ENCODE results near the gene TOPBP1. TPM values are rescaled to one million over a fixed set of nuclear protein-coding genes. Genes with fewer than 3 reads are reported as not detected.

TOPBP1 gene
- total and polyA plus RNA-seq, 2 experiments from 2014 or later, result 15.8 to 42.2 TPM

GRCh38 chr3:133573054-133573628 lies 88.6 kb downstream of the TOPBP1 start:
- H3K4me1 Mint-ChIP-seq, result peaks cover 28% of the 10 kb centered on the region
- H3K9me3 Mint-ChIP-seq, result no peaks in the 10 kb centered on the region

GRCh38 chr3:133572158-133573053 lies 89.3 kb downstream of the TOPBP1 start:
- Mint-ChIP-seq H3K27ac (peak overlapping the region; percentile 96), H3K27me3 (ENCODE audit: insufficient read depth, low read depth, poor library complexity) (peaks cover 5% of the 10 kb centered on the region), H3K9me3 (no peaks in the 10 kb centered on the region), H3K36me3 (ENCODE audit: low read depth) (peaks cover 29% of the 10 kb centered on the region), H3K4me1 (peaks cover 26% of the 10 kb centered on the region), H3K4me3 (peak overlapping the region; percentile 69)
- Histone ChIP-seq H3K36me3 (ENCODE audit: insufficient read depth) (peaks cover 17% of the 10 kb centered on the region), H3K4me2 (peak overlapping the region; percentile 70), H3F3A (replicated peaks; ENCODE audit: low read depth) (no peaks in the 10 kb centered on the region), H3K4me1 (ENCODE audit: insufficient read depth) (peaks cover 21% of the 10 kb centered on the region), H3K27ac (ENCODE audit: low read depth) (peak overlapping the region; percentile 88), H3K9me2 (ENCODE audit: insufficient read depth) (no peaks in the 10 kb centered on the region), H3K79me2 (replicated peaks; ENCODE audit: insufficient read depth) (peaks cover 32% of the 10 kb centered on the region), H3K27me3 (ENCODE audit: insufficient read depth) (no peaks in the 10 kb centered on the region), H4K20me1 (replicated peaks; ENCODE audit: insufficient read depth) (peaks cover 24% of the 10 kb centered on the region), H2AFZ (peak overlapping the region; percentile 40; the same call in 1 of the 2 replicates), H3K4me3 (peak overlapping the region; percentile 46)
- DNase-seq (ENCODE audit: low spot score), result peak; percentile 13
- no peak for ATAC-seq
- TF ChIP-seq JUNB (IDR thresholded peaks at IDR 0.05; ENCODE audit: unreplicated experiment) (no peak), ZNF331 (CRISPR knock-in tag; IDR thresholded peaks at IDR 0.05; ENCODE audit: low read depth) (no peak), STAT1 (IDR thresholded peaks at IDR 0.05; ENCODE audit: unreplicated experiment) (no peak), NANOG (IDR thresholded peaks at IDR 0.05; ENCODE audit: borderline replicate concordance) (no peak)

More at GRCh38 chr3:133573054-133573628, 88.6 kb downstream of the TOPBP1 start:
- Histone ChIP-seq H3K4me1 (ENCODE audit: insufficient read depth) (peaks cover 21% of the 10 kb centered on the region), H3K27ac (ENCODE audit: low read depth) (peak overlapping the region; percentile 88), H3K36me3 (ENCODE audit: insufficient read depth) (peaks cover 25% of the 10 kb centered on the region), H3K4me3 (peak overlapping the region; percentile 60), H3K79me2 (replicated peaks; ENCODE audit: insufficient read depth) (peaks cover 39% of the 10 kb centered on the region), H3F3A (replicated peaks; ENCODE audit: low read depth) (no peaks in the 10 kb centered on the region), H3K9me2 (ENCODE audit: insufficient read depth) (no peaks in the 10 kb centered on the region), H3K27me3 (ENCODE audit: insufficient read depth) (no peaks in the 10 kb centered on the region), H4K20me1 (replicated peaks; ENCODE audit: insufficient read depth) (peaks cover 31% of the 10 kb centered on the region), H3K4me2 (peak overlapping the region; percentile 70), H2AFZ (peak overlapping the region; percentile 40; the same call in 1 of the 2 replicates)
- DNase-seq (ENCODE audit: low spot score) (peak; percentile 100), ATAC-seq (peak; percentile 90)
- peaks cover 5% of the 10 kb centered on the region for H3K27me3 Mint-ChIP-seq (ENCODE audit: insufficient read depth, low read depth, poor library complexity)
- peak overlapping the region; percentile 69 for H3K4me3 Mint-ChIP-seq
- peaks cover 36% of the 10 kb centered on the region for H3K36me3 Mint-ChIP-seq (ENCODE audit: low read depth)
- H3K27ac Mint-ChIP-seq, result peak overlapping the region; percentile 96
- no peak for TF ChIP-seq ZNF114 (CRISPR knock-in tag; IDR thresholded peaks at IDR 0.05)
- TF ChIP-seq EZH2 (IDR thresholded peaks at IDR 0.05; ENCODE audit: low read depth, unreplicated experiment), result no peak
- peak; percentile 68 for TF ChIP-seq CREB1 (CRISPR knock-in tag; IDR thresholded peaks at IDR 0.05; ENCODE audit: low read depth)
- no peak for TF ChIP-seq NANOG (IDR thresholded peaks at IDR 0.05; ENCODE audit: borderline replicate concordance)
- peak; percentile 75 for TF ChIP-seq POLR2AphosphoS5 (IDR thresholded peaks at IDR 0.05; ENCODE audit: low read depth)
- no peak for TF ChIP-seq ZNF331 (CRISPR knock-in tag; IDR thresholded peaks at IDR 0.05; ENCODE audit: low read depth)
- TF ChIP-seq CTCF (conservative IDR thresholded peaks at IDR 0.05; ENCODE audit: low read depth in 2 of 2), result peak in 1 of 2 experiments; percentile 16; a peak in 1 of 4 replicates
- TF ChIP-seq, protein P1, sequence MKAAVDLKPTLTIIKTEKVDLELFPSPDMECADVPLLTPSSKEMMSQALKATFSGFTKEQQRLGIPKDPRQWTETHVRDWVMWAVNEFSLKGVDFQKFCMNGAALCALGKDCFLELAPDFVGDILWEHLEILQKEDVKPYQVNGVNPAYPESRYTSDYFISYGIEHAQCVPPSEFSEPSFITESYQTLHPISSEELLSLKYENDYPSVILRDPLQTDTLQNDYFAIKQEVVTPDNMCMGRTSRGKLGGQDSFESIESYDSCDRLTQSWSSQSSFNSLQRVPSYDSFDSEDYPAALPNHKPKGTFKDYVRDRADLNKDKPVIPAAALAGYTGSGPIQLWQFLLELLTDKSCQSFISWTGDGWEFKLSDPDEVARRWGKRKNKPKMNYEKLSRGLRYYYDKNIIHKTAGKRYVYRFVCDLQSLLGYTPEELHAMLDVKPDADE (IDR thresholded peaks at IDR 0.05), result no peak
